Activated T-helper 1 cell treated with anti-CD3 and anti-CD28 coated beads, Interleukin-2, amount 50 U/mL, for 16 hours (primary cell): ENCODE data around the gene TBX4.
"Not testable (repeated sequence)": the region's sequence is repeated elsewhere in the genome, so short reads cannot be mapped to it uniquely, and the experiment has no call there.

Experiments used
- DNase-seq, 2 donors: peaks; one replicate each; pipeline ENCODE4 v3.0.0-alpha.2; 2020; ENCODE audit warnings: low read depth in 1 of 2, low spot score in 1 of 2

Gene TBX4

DNA sequence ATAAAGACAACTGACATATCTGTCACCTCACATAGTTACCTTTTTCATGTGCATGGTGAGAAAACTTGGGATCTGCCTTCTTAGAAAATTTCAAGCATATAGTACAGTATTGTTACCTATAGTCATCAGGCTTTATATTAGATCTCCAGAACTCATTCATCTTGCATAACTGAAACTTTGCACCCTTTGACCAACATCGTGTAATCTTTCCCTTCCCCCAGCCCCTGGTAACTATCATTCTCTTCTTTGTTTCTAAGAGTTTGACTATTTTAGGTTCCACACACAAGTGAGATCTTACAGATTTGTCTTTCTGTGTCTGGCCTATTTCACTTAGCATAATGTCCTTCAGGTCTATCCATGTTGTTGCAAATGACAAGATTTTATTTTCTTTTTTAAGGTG is 22.9 kb upstream of the TBX4 start:
- no peak for DNase-seq

DNA sequence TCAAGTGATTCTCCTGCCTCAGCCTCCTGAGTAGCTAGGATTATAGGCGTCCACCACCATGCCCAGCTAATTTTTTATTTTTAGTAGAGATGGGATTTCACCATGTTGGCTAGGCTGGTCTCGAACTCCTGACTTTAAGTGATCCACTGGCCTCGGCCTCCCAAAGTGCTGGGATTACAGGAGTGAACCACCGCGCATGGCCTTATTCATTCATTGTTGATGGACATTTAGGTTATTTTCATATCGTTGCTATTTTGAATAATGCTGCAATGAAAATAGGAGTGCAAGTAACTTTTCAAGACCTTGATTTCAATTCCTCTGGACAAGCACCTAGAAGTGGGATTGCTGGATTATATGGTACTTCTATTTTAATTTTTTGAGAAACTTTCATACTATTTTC is 22.4 kb upstream of the TBX4 start:
- DNase-seq, result not testable (repeated sequence)

DNA sequence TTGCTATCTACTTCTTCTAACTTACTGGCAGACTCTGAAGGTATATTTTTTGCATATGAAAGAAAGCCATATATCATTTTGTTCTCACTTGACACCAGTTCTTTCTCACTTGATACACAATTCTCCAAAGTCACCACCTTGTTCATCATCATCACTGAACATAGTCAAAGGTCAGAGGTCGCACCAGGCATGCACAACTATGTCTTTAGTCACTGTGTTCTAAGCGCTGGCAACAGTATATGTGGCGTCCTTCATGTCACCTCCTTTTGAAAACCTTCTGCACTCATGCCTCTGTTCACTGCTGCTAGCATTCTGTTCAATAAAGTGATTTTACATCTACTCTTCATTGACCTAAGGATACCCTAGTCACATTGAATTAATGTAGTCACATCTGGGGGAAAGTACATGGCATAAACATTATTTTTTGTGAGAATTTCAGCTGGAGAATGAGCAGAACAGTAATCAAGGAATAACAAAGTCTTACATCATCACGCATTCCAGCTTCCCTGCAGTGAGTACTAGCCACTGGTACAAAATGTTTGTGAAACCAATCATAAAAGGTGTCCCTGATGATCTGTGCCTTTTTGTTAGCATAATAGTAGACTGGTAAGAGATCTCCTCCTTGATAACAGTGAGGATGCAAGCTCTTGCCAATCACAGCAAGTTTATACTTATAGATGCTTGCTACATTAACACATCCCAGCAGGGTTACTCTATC is 20.5 kb upstream of the TBX4 start:
- no peak for DNase-seq

DNA sequence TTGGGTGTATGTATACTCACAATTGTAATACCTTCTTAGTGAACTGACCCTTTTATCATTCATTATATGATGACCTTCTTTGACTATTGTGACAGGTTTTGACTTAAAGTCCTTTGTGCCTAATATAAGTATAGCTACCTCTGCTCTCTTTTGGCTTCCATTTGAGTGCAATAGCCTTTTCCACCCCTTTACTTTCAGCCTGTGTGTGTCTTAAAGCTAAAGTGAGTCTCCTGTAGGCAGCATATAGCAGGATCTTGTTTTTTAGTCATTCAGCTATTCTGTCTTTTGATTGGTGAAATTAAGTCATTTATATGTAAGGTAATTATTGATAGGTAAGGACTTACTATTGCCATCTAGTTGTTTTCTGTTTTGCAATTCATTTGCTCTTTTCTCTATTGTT is 15.9 kb upstream of the TBX4 start:
- DNase-seq, result no peak

DNA sequence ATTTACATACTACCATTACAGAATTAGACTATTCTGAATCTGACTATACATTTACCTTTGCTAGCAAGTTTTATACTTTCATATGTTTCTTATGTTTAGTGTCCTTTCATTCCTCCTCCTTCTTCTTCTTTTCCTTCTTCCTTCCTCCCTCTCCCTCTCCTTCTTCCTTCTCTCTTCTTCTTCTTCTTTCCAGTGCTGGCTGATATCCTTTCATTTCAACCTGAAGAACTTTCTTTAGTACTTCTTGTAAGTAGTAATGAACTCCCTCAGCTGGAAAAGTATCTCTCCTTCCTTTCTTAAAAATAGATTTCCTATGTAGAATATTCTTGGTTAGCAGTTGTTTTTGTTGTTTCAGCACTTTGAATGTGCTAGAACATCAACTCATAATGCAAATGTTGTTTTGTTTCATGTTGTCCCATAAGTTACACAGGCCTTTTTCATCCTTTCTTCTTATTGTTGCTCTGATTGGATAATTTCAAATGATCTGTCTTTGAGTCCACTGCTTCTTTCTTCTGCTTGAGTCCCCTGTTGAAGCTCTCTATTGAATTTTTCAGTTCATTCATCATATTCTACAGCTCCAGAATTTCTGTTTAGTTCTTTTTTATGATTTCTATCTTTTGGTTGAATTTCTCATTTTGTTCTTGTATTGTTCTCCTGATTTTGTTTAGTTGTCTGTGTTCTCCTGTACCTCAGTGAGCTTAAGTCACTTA is 15.1 kb upstream of the TBX4 start:
- DNase-seq, result no peak

DNA sequence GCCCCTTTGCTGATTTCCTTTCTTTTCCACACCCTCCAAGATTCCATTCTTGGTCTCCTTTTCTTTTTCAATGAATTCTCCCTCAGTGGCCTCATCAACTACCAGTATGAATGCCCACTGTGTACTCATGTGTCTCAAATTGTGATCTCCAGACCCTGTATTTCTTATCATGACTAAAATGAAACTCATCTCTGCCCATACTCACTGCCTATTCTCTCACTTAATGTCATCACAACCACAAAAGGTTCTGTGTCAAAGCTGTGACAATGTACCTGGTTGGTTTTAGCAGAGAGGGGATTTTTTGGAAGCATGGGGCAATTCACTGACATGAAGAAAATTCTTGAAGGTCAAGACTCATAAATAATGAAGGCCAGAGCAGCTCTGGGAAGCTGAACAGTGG is 11.5 kb upstream of the TBX4 start:
- no peak for DNase-seq

DNA sequence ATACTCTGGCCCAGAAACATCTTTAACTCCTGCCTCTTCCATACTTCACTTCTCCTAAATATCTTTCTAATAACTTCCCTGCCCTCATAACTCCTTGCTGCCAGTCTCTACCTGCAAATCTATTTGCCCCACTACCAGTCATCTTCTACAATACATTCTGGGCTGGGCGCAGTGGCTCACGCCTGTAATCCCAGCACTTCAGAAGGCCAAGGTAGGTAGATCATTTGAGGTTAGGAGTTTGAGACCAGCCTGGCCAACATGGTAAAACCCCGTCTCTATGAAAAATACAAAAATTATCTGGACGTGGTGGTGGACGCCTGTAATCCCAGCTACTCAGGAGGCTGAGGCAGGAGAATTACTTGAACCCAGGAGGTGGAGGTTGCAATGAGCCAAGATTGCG is 10.7 kb upstream of the TBX4 start:
- not testable (repeated sequence) for DNase-seq

DNA sequence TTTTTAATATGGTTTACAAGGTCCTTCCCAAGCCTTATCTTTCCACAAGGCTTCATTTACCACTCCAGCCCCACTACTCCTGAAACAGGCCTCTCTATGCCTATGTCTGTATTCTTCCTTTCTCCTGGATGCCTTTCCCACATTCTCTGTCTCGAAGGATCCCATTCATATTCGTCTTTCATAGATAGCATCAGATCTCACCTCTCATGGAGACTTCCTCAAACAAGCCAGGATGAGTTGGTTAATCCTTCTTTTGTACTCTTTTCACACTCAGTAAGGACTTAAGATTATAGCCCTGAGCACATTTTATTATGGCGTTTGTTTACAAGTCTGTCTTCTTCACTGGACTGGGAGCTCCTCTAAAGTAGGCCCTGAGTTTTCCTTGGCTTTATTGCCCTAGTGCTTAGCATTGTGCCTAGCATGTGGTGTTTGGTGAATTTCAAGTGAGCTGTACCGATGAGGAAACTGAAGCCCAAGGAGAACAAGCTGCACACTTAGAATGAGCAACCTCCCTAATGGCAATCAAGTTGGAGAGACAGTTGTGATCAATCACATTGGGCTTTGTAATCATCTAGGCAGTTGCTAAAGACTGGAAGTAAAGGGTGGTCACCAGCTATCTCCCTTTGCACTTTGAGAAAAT is 10.0 kb upstream of the TBX4 start:
- DNase-seq, result no peak

DNA sequence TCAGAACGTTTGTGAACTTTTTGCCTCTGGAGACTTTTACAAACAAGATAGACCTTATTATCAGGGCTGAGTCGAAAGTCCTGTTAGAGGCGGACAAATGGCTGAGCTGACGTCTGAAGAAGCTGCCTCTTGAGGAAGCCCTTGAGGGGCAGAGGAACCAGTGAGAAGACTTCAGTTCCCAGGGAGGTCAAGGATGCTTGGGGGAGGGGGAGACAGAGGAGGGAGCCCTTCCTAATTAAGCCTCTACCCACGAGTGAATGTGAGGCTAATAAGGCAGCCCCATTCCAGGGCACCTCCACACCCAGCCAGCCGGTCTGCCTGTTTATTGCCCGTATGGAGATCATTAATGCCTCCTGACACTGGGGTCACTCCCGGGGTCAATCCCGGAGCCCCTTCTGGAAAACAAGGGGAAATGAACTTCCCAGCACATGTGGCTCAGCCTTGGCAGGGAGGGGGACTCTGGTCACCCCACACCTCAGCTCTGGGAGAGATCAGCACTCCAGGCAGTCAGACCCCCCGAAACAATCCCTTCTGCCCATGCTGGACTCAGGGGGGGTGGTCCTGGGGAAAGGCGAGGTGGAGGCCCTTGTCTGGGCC is 9.2 kb upstream of the TBX4 start:
- DNase-seq, result no peak

DNA sequence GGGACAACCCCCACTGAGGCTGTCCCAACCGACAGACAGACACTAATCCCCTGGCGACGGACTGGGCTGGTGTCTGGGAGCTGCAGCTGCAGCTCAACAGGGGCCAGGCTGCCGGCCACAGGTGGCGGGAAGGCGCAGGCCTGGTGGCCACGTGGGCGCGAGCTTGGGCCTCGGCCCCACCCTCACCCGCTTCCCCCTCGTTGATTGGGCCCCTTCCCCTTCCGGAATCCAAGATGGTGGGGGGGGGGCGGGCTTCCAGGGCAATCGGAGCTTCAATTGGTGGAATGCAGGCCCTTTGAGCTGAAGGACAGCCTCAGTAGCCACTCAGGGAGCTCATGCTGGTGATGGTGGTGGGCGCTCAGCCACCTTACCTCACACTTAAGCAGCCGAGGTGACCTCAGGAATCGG is 8.7 kb upstream of the TBX4 start:
- DNase-seq, result no peak

DNA sequence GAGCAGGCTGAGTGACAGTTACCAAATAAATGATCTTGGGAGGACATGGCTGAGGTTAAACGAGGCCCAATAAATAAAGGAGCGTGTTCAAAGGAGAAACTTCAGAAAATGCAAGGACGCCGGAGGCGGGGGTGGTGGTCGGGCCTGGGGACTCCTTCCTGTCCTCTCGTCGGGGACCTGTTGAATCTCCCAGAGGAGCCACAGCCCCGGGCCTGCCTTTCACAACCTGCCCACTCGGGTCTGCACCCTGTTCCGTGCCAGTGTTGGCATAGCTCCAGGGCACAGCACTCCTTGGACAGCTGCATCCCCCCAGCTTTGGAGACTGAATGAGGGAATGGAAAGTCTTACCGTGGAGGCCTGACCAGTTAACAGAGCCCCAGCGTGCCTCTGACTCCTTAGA is 8.1 kb upstream of the TBX4 start:
- no peak for DNase-seq

DNA sequence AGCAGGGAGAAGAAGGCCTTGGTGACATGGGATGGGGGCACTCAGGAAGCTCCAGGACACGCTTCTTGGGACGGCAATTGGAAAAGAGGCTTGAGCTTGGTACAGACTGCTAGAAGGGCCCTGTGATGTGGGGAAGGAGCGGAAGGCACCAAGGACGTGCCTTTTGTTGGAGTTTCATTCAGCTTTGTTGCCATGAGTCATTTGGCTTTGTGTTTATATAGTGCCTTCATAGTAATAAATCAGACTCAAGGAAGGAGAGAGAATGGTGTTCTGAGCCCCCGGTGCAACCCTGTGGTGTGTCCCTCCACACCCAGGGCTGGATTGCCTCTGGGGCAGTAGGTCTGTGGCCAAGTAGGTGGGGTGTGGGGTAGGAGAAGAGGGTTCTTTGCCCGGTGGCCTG is 7.4 kb upstream of the TBX4 start:
- DNase-seq, result no peak

DNA sequence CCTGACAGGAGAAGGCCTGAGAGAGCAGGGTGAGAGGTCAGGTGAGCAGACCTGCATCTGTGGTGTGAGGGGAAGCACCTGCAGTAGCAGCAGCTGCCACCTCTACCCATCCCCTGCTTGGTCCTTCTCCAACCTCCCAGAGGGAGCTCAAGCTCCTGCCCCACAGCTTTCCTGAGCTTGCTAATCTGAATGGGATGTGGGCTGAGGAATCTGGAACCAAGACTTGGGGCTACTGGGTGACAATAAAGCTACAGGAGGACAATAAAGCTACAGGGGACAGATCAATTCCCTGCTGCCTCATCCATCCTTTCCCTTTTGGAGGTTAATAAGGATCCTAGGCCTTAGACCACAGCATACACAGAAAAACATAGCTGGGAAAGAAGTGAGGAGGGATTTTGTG is 4.9 kb upstream of the TBX4 start:
- no peak for DNase-seq

DNA sequence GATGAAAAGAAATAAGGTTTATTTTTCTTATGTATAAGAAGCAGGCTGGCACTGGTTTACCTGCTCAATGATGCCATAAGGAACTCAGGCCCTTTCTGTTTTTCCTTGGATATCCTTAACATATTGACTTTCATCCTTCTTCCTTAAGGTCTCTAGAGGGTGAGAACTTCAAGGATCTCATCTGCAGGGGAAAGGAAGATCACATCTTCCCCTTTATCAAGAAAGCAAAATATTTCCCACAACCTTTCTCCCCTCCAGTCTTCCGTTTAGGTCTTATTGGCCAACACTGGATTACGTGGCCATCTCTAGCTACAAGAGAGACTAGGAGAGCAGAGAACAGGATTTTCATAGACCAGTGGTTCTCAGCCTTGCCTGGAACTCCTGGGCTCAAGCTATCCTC is 4.2 kb upstream of the TBX4 start:
- no peak for DNase-seq

DNA sequence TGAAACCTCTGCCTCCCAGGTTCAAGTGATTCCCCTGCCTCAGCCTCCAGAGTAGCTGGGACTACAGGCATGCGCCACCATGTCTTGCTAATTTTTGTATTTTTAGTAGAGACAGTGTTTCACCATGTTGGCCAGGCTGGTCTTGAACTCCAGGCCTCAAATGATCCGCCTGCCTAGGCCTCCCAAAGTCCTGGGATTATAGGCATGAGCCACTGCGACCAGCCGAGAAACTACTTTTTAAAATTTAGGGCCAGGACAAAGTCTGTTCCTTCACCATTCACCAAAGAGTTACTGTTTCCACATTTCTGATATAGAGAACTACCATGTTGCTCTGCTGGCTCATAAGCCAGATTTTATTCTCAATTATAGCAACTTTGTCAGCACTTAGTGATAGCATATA is 3.1 kb upstream of the TBX4 start:
- DNase-seq, result not testable (repeated sequence)

DNA sequence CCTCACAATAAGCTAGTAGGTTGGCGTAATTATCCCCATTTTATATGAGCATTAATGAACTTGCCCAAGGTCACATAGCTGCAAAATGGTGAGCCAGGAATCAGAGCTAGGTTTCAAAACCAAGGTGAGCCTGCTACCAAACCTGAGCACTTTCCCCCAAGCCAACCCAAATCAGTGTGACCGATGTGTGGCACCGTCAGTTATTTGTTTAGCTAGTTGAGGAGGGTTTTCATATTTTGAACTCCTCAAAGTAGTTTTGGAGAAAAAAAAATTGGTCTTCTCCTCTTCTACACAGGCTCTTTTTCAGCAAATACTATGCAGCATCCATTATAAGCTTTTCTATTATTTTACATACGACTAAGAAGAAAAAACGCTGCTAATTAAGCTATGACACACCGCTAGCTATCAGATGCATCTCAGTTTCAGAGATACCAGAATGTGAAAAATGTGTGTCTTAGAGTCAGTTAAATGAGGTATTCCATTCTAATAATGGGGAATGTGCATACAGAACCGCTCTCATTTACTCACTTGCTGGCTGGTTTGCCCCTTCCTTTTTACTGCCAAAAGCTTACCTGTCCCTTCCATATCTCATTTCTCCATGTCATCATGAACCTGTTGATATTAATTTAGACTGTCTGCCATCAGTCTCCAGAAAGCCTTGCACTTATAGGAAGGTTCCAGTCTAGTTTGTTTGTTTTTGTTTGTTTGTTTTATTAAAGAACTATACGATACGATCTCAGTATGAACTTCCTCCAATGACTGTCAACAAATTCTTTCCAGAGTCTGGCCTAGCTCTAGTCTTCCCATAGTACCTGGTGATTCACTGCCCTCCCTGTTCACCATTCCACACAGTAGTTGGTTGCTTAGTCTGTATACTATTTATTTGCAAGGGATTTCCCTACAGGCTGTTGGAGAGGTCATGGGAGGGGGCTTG is 2.2 kb upstream of the TBX4 start:
- DNase-seq, result no peak

DNA sequence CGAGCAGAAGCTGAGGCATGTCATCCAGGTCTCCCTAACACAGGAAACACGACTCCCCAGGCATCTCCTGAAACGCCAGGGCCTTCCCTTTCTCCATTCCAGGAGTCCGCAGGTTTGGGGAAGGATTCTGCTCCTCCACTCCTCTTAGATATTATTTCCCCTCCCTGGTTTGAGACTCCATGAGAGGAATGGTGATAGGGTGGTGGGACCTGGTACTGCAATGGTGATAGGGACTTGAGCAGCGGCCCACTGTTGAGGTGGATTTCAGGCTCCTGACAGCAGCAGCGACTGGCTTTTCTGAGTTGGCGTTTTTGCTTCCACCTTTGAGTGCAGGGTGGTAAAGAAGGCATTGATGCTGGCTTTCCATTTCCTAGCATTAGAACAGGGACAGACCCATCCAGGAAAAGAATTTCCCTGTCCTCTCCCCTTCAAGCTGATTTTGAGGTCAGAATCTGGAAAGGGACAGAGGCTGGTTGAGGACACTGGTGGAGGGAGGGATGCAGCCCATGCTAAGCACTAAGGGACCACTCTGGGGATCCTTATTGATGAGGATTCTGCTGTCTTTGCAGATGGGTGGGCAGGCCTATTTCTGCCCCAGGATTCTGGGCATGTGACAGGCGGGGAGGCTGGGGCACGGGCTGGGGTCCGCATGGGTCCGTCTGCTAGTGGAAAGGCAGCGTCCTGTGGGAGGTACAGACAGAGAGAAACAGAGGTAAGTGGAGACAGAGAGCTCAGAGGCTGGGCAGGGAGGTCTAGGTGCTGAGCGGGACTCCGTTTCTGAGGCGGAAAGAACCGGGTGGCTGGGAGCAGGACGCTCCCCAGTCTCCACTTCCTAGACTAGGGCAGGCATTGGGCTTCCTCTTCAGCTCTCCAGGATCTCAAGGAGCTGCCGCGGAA is 1.3 kb upstream of the TBX4 start:
- DNase-seq, result no peak

DNA sequence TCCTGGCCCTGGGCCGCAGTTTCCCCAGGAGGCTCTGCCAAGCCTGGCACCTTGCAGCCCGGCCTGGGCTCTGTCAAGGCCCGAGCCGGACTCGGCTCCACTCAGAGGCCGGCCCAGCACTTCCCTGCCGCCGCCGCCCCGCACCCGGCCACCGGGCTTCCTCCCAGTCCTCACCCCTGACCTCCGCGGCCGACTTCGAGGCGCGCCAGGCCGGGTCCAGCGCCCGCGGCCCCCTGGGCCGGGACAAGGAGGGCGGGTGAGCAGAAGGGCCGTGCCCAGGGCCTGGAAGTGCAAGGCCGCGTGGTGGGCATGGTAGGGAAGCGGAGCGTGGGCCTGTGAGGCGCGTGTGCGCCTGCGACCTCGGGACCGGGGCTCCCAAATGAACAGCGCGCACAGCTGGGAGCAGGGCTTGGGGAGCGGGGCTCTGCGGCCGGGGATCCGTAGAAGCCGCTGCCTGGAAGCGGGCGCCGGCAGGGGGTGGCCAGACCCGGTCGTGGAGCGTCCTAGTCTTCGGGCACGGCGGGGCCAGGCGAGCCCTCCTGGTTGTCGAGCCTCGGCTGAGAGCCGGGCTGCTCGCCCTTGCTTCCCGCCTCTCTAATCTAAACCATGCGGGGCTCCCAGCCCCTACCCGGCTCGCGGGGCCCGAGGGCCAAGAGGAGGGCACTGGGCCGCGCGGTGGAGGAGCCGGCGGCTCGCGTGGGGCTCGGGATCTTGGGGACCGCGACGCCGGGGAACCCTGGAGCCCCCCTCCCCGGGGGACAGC is 503 bp upstream of the TBX4 start:
- DNase-seq, result no peak
